Endothelial cell of umbilical vein (primary cell): ENCODE measurements around the gene CDK6. TPM values are rescaled to one million over a fixed set of nuclear protein-coding genes. Genes with fewer than 3 reads are reported as not detected.

Experiments used
- BruUV-seq: library from RNA; stranded (reverse); fragments of 400-500 nt; replicated peaks from 2 replicates; lab custom pipeline; 2021; lab: Mats Ljungman, UMichigan
- CTCF ChIA-PET: fragments of 300-600, 350-600 bp; sonication (Branson Sonifier 250); formaldehyde crosslinking; loops from one replicate; lab custom pipeline; 2021; ENCODE audit warnings: antibody characterized with exemption, inconsistent platforms; lab: Charles Lee
- POLR2A ChIA-PET: fragments of 300-600, 350-600 bp; sonication (Branson Sonifier 250); formaldehyde crosslinking; loops from one replicate; lab custom pipeline; 2021; ENCODE audit warnings: antibody characterized with exemption, inconsistent platforms; lab: Charles Lee
- DNase-seq: peaks from one replicate; pipeline ENCODE4 v3.0.0-alpha.2; 2011; ENCODE audit warnings: low read depth, low spot score
- FAIRE-seq: peaks from 2 replicates; lab custom pipeline; 2011; peaks lifted over from hg19 to GRCh38; lab: Jason Lieb, UNC
- H2AFZ ChIP-seq: 2 replicates; pipeline ENCODE4 v1.6.0; 2012; ENCODE audit warnings: low read depth, low read length, control low read depth, inconsistent platforms
- H3K27ac ChIP-seq: 2 replicates; pipeline ENCODE4 v1.5.1; 2011; ENCODE audit warnings: low read depth, mild to moderate bottlenecking, control low read depth, low read length, moderate library complexity; ENCODE audit not compliant: insufficient read depth
- H3K27me3 ChIP-seq, 2 experiments: 2 replicates each; pipeline versions ENCODE4 v1.6.0 to v1.6.1; 2011; ENCODE audit warnings: low read length in 2 of 2, mixed read lengths in 1 of 2; ENCODE audit not compliant: control insufficient read depth in 2 of 2, insufficient read depth in 2 of 2
- H3K36me3 ChIP-seq, 2 experiments: 2 replicates in 1 of 2; 3 replicates in 1 of 2; pipeline ENCODE4 v1.5.1; 2011; ENCODE audit warnings: low read length in 2 of 2, mild to moderate bottlenecking in 1 of 2, moderate library complexity in 1 of 2; ENCODE audit not compliant: control insufficient read depth in 2 of 2, insufficient read depth in 2 of 2; ENCODE audit errors: extremely low read depth in 1 of 2
- H3K4me1 ChIP-seq: 3 replicates; pipeline ENCODE4 v1.5.1; 2011; ENCODE audit warnings: mild to moderate bottlenecking, low read length; ENCODE audit not compliant: control insufficient read depth, insufficient read depth; ENCODE audit errors: extremely low read depth
- H3K4me2 ChIP-seq: 2 replicates; pipeline ENCODE4 v1.6.1; 2011; ENCODE audit warnings: low read length, control low read depth, mixed read lengths; ENCODE audit not compliant: insufficient read depth
- H3K4me3 ChIP-seq, 3 experiments: fragments of 200-600 bp in 1 of 3; sonication (generic), shearing (Covaris generic) in 1 of 3; replicated peaks in 1 of 3; 2 replicates each; pipeline ENCODE4 v1.5.1; 2011 to 2016; ENCODE audit warnings: control low read depth in 3 of 3, low read length in 3 of 3, mild to moderate bottlenecking in 2 of 3, inconsistent platforms in 1 of 3, low read depth in 1 of 3, moderate library complexity in 1 of 3; ENCODE audit not compliant: insufficient read depth in 1 of 3
- H3K79me2 ChIP-seq: 2 replicates; pipeline ENCODE4 v1.6.0; 2012; ENCODE audit warnings: low read length, inconsistent platforms; ENCODE audit not compliant: control insufficient read depth, insufficient read depth
- H3K9ac ChIP-seq: replicated peaks from 2 replicates; pipeline ENCODE3; 2011; ENCODE audit warnings: low read length, control low read depth; ENCODE audit not compliant: insufficient read depth; ENCODE audit errors: extremely low read depth
- H3K9me1 ChIP-seq: replicated peaks from 3 replicates; pipeline ENCODE4 v1.6.0; 2011; ENCODE audit warnings: mild to moderate bottlenecking, low read length; ENCODE audit not compliant: control insufficient read depth, insufficient read depth; ENCODE audit errors: extremely low read depth
- H3K9me3 ChIP-seq: replicated peaks from 2 replicates; pipeline ENCODE4 v1.5.1; 2012; ENCODE audit warnings: low read length, inconsistent platforms; ENCODE audit not compliant: control insufficient read depth, insufficient read depth
- H4K20me1 ChIP-seq: replicated peaks from 2 replicates; pipeline ENCODE3; 2011; ENCODE audit warnings: mild to moderate bottlenecking, low read length; ENCODE audit not compliant: control insufficient read depth, insufficient read depth; ENCODE audit errors: extremely low read depth
- CTCF ChIP-seq, 2 donors: IDR thresholded peaks; 1 replicate in 1 of 2; 2 replicates in 1 of 2; pipeline ENCODE4 v1.5.1; 2011; ENCODE audit warnings: low read length in 2 of 2, mild to moderate bottlenecking in 2 of 2, moderate library complexity in 2 of 2, control low read depth in 1 of 2, inconsistent platforms in 1 of 2, low read depth in 1 of 2; ENCODE audit not compliant: insufficient read depth in 1 of 2; ENCODE audit errors: extremely low read depth in 1 of 2
- EZH2 ChIP-seq: IDR thresholded peaks from 2 replicates; pipeline ENCODE4 v1.6.1; 2012; ENCODE audit warnings: borderline replicate concordance, low read depth, mild to moderate bottlenecking, moderate library complexity, low read length, inconsistent platforms; ENCODE audit not compliant: severe bottlenecking
- FOS ChIP-seq: IDR thresholded peaks from 2 replicates; pipeline ENCODE4 v1.6.1; 2011; ENCODE audit warnings: mild to moderate bottlenecking, low read length, moderate library complexity, borderline replicate concordance; ENCODE audit not compliant: insufficient read depth
- GATA2 ChIP-seq: IDR thresholded peaks from 2 replicates; pipeline ENCODE4 v1.7.0; 2011; ENCODE audit warnings: low read depth, mild to moderate bottlenecking, moderate library complexity, mixed read lengths, low read length; ENCODE audit not compliant: insufficient read length, insufficient read depth
- JUN ChIP-seq: IDR thresholded peaks from 2 replicates; pipeline ENCODE4 v1.6.1; 2011; ENCODE audit warnings: borderline replicate concordance, low read depth; ENCODE audit not compliant: insufficient read length, insufficient read depth
- MYC ChIP-seq: IDR thresholded peaks from one replicate; pipeline ENCODE4 v1.6.1; 2011; ENCODE audit warnings: mild to moderate bottlenecking, low read depth, low read length
- POLR2A ChIP-seq: IDR thresholded peaks from 2 replicates; pipeline ENCODE4 v1.6.1; 2012; ENCODE audit warnings: low read depth, mild to moderate bottlenecking, control low read depth, low read length
- POLR2AphosphoS5 ChIP-seq: IDR thresholded peaks from 2 replicates; pipeline ENCODE4 v1.6.1; 2012; ENCODE audit warnings: low read depth, mild to moderate bottlenecking, control low read depth, low read length, moderate library complexity; ENCODE audit not compliant: insufficient read depth
- dilution Hi-C: fragments of 300-500 bp; cut with MboI; formaldehyde crosslinking; loops from one replicate; pipeline ENCODE4 v1.15.0; 2019; ENCODE audit warnings: low sequenced_read_pairs; ENCODE audit not compliant: extremely low pct_ligation_motif_present
- intact Hi-C: fragments of 100-400 bp; cut with micrococcal nuclease; formaldehyde crosslinking; loops from one replicate; pipeline ENCODE4 v1.10.0; 2022
- polyA plus RNA-seq, 4 experiments: library from polyadenylated mRNA; depleted of rRNA in 3 of 4; stranded (reverse) in 3 of 4; unstranded in 1 of 4; fragments of >200 nt; gene quantifications; 2 replicates each; pipeline versions ENCODE4 v1.2.1 to v1.2.3, GENCODE V29; 2011 to 2012; ENCODE audit warnings: missing spikeins in 1 of 4
- total RNA-seq: library from RNA; stranded (reverse); gene quantifications from 2 replicates; pipeline ENCODE4 v1.2.3, GENCODE V29; 2021
- TF ChIP-seq, protein P1 (sequence below): IDR thresholded peaks from 2 replicates; pipeline ENCODE4 v1.6.1; 2011; ENCODE audit not compliant: insufficient read depth, insufficient read length

The CDK6 gene
- total and polyA plus RNA-seq, 2 donors (not counting 3 experiments of a cell fraction or from before 2014, with no cell fraction given), result 6.0 to 28.2 TPM

GRCh38 chr7:92702535-92702934 lies 133.8 kb downstream of the CDK6 start:
- intact Hi-C loops (no loop called here), dilution Hi-C loops (no loop called here)
- no peaks in the 10 kb centered on the region for H3K36me3 ChIP-seq
- POLR2A ChIA-PET, result no interaction called here
- no peak overlapping the region for H3K4me3 ChIP-seq
- no peak overlapping the region for H2AFZ ChIP-seq
- peaks cover 16% of the 10 kb centered on the region for H3K4me1 ChIP-seq
- H4K20me1 ChIP-seq, result no peaks in the 10 kb centered on the region
- no peak for DNase-seq
- no peaks in the 10 kb centered on the region for H3K27me3 ChIP-seq
- FAIRE-seq, result no peak
- BruUV-seq, result no TSS peak
- no peaks in the 10 kb centered on the region for H3K79me2 ChIP-seq
- H3K9ac ChIP-seq, result no peak overlapping the region
- no peaks in the 10 kb centered on the region for H3K9me1 ChIP-seq
- no peak overlapping the region for H3K27ac ChIP-seq
- TF ChIP-seq GATA2, result no peak
- TF ChIP-seq EZH2, result no peak
- no peak for TF ChIP-seq CTCF (IDR thresholded peaks at IDR 0.05; ENCODE audit: extremely low read depth in 1 of 2, insufficient read depth in 1 of 2, low read depth in 1 of 2, low read length in 2 of 2)
- no peak for TF ChIP-seq FOS
- no peak for TF ChIP-seq POLR2A
- TF ChIP-seq MYC, result no peak
- TF ChIP-seq, protein P1, sequence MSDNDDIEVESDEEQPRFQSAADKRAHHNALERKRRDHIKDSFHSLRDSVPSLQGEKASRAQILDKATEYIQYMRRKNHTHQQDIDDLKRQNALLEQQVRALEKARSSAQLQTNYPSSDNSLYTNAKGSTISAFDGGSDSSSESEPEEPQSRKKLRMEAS, result no peak
- no peak for TF ChIP-seq POLR2AphosphoS5
- no peak for TF ChIP-seq JUN
- H3K9me3 ChIP-seq, result no peaks in the 10 kb centered on the region
- CTCF ChIA-PET, result interaction anchor here (0.9 to 2.1 kb wide), 4 partner anchors 11 to 130 kb away, joined by 3 to 9 read pairs (median 4); no protein-coding TSS in a partner anchor
- H3K4me2 ChIP-seq, result no peak overlapping the region
